NCI-H345 treated with DMSO at 0.1 percent for 48 hours (cell line): ENCODE data around the gene COLEC11.

ENCODE experiments used
- DNase-seq: peaks from one replicate; lab custom pipeline; 2025; ENCODE audit not compliant: unreplicated experiment; lab: John Stamatoyannopoulos, UW

COLEC11 gene

GRCh38 chr2:3584608-3585260 is 10.2 kb upstream of the COLEC11 start:
- no peak for DNase-seq

GRCh38 chr2:3585261-3586109 is 9.4 kb upstream of the COLEC11 start:
- no peak for DNase-seq

GRCh38 chr2:3586220-3586619 is 8.7 kb upstream of the COLEC11 start:
- no peak for DNase-seq

- no peak for DNase-seq
Observed at GRCh38 chr2:3587021-3587420, 7.9 kb upstream of the COLEC11 start.

GRCh38 chr2:3587432-3587831 is 7.5 kb upstream of the COLEC11 start:
- DNase-seq: no peak

- DNase-seq: no peak
Observed at GRCh38 chr2:3588084-3588483, 6.8 kb upstream of the COLEC11 start.

- no peak for DNase-seq
Observed at GRCh38 chr2:3589086-3589485, 5.8 kb upstream of the COLEC11 start.

GRCh38 chr2:3595404-3595803 is 492 bp downstream of the COLEC11 start:
- no peak for DNase-seq

- DNase-seq: no peak
Observed at GRCh38 chr2:3595985-3596384, 1.1 kb downstream of the COLEC11 start.

GRCh38 chr2:3596901-3597417 is 2.0 kb downstream of the COLEC11 start:
- no peak for DNase-seq

- no peak for DNase-seq
Observed at GRCh38 chr2:3597567-3597966, 2.7 kb downstream of the COLEC11 start.

GRCh38 chr2:3598197-3598910 is 3.4 kb downstream of the COLEC11 start:
- DNase-seq: no peak

GRCh38 chr2:3598912-3599854 is 4.3 kb downstream of the COLEC11 start:
- DNase-seq: no peak

- no peak for DNase-seq
Observed at GRCh38 chr2:3600256-3600855, 5.4 kb downstream of the COLEC11 start.

- no peak for DNase-seq
Observed at GRCh38 chr2:3601561-3602271, 6.8 kb downstream of the COLEC11 start.

- DNase-seq: no peak
Observed at GRCh38 chr2:3602553-3603339, 7.8 kb downstream of the COLEC11 start.

- no peak for DNase-seq
Observed at GRCh38 chr2:3603536-3604206, 8.8 kb downstream of the COLEC11 start.

- DNase-seq: no peak
Observed at GRCh38 chr2:3604207-3604877, 9.4 kb downstream of the COLEC11 start.
